Measurements from ENCODE around the gene FSCN2. TPM values are rescaled to one million over a fixed set of nuclear protein-coding genes. Genes with fewer than 3 reads are reported as not detected.

The FSCN2 gene
- total RNA-seq, 6 donors from 2014 or later: 2.7 to 37.7 (median 3.9) TPM

DNA sequence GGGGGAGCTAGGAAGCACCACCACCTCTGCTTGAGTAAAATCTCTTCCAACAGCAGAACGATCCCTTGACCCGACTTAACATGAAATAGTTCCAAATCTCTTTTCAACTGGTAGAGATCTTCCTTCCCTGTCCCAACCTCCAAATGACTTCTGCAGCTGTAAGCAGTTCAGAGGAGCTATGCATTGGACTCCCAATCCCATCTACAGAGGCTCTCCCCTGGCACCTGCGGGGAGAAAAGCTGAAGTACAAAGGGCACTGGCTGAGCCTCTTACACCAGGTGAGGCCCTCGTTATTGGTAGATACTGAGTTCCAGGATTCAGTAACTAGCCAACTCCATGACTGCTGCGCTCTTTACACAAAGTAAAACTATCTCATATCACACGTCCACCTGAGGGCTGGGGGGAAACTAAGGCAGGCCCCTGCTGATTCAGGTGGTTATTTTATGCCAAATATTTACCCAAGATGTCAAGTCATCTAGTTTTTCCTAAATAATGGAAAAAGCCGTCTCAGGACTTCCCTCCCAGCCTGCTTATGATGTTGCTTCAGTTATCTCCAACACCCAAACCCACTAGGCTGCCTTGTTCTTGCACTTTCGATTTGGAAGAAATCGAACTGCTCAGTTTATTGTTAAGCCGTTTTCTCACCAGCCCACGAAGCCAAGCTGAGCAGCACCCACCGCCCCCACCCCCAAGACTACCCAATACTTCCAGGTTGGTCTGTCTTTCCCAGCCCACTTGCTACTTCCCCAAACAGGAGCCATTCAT is 18.8 kb upstream of the FSCN2 start:
- DNase-seq (no peak), ATAC-seq (ENCODE audit: low FRiP score in 2 of 2) (no peak)
- Histone ChIP-seq H3K9me3 (no peaks in the 10 kb centered on the region), H3K4me3 (peak overlapping the region; percentile 69 to 92 (median 82)), H3K27me3 (no peaks in the 10 kb centered on the region), H3K36me3 (peaks cover 8 to 41% (median 24%) of the 10 kb centered on the region in 4 donors), H3K4me1 (peaks cover 17 to 46% (median 30%) of the 10 kb centered on the region in 4 donors), H3K27ac (peak overlapping the region; percentile 41 to 100 (median 95))
- TF ChIP-seq POLR2A (IDR thresholded peaks at IDR 0.05) (no peak), EP300 (IDR thresholded peaks at IDR 0.05) (no peak), POLR2AphosphoS5 (IDR thresholded peaks at IDR 0.05) (no peak), CTCF (IDR thresholded peaks at IDR 0.05) (no peak)
- 24% methylated on average over 12 of the region's 12 CpGs for WGBS, 2 donors

GRCh38 chr17:81509972-81510784 is 18.0 kb upstream of the FSCN2 start:
- Histone ChIP-seq H3K4me1 (peaks cover 17 to 47% (median 32%) of the 10 kb centered on the region in 4 donors), H3K4me3 (peak overlapping the region; percentile 69 to 92 (median 82)), H3K9me3 (no peaks in the 10 kb centered on the region), H3K27ac (peak overlapping the region; percentile 13 to 100 (median 95)), H3K36me3 (peaks cover 8 to 41% (median 24%) of the 10 kb centered on the region in 4 donors), H3K27me3 (no peaks in the 10 kb centered on the region)
- WGBS, 2 donors: 4 to 8% methylated on average over 20 to 22 of the region's 22 CpGs
- TF ChIP-seq EP300 (IDR thresholded peaks at IDR 0.05) (no peak), POLR2AphosphoS5 (IDR thresholded peaks at IDR 0.05) (peak in 1 of 2 donors; percentile 21)
- ATAC-seq (ENCODE audit: low FRiP score in 2 of 2) (no peak), DNase-seq (no peak)

DNA sequence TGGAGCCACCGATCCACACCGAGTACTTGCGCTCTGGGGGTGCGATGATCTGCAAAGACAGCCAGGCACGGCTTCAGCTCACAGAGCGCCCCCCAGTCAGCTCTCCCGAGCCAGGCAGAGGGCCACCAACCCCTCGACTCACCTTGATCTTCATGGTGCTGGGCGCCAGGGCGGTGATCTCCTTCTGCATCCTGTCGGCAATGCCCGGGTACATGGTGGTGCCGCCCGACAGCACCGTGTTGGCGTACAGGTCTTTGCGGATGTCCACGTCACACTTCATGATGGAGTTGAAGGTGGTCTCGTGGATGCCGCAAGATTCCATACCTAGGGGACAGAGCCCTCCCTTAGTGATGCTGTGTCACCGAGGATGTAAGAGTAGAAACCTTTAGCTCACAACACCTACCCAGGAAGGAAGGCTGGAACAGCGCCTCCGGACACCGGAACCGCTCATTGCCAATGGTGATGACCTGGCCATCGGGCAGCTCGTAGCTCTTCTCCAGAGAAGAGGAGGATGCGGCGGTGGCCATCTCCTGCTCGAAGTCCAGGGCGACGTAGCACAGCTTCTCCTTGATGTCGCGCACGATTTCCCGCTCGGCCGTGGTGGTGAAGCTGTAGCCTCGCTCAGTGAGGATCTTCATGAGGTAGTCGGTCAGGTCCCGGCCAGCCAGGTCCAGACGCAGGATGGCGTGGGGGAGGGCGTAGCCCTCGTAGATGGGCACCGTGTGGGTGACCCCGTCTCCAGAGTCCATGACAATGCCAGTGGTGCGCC is 17.2 kb upstream of the FSCN2 start:
- TF ChIP-seq EP300 (IDR thresholded peaks at IDR 0.05) (no peak), POLR2AphosphoS5 (IDR thresholded peaks at IDR 0.05) (peak in 1 of 2 donors; percentile 6), POLR2A (IDR thresholded peaks at IDR 0.05) (peak in 1 of 4 donors; percentile 9)
- ATAC-seq (ENCODE audit: low FRiP score in 2 of 2) (no peak), DNase-seq (peak in 1 of 2 donors; percentile 82)
- H3K4me3 ChIP-seq: peak overlapping the region; percentile 69 to 92 (median 82)
- peak overlapping the region; percentile 92 to 100 (median 98) for H3K27ac ChIP-seq
- peaks cover 22 to 55% (median 39%) of the 10 kb centered on the region in 4 donors for H3K4me1 ChIP-seq
- H3K36me3 ChIP-seq: peaks cover 8 to 41% (median 24%) of the 10 kb centered on the region in 4 donors
- no peaks in the 10 kb centered on the region for H3K27me3 ChIP-seq
- no peaks in the 10 kb centered on the region for H3K9me3 ChIP-seq
- 0 to 2% methylated on average over 11 to 43 of the region's 48 CpGs for WGBS, 2 donors

DNA sequence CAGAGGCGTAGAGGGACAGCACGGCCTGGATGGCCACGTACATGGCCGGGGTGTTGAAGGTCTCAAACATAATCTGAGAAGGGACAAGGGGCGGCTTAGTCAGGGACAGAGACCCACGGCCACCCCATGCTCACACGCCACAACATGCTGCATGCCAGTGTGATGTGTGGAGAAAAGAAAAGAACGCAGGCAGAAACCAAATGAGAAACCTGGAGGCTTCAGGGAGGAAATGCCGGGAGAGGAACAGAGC is 16.7 kb upstream of the FSCN2 start:
- ATAC-seq (ENCODE audit: low FRiP score in 2 of 2) (no peak), DNase-seq (no peak)
- Histone ChIP-seq H3K4me1 (peaks cover 27 to 60% (median 44%) of the 10 kb centered on the region in 4 donors), H3K27ac (peak overlapping the region; percentile 92 to 100 (median 98)), H3K4me3 (peak overlapping the region; percentile 69 to 92 (median 82)), H3K9me3 (no peaks in the 10 kb centered on the region), H3K36me3 (peaks cover 8 to 41% (median 24%) of the 10 kb centered on the region in 4 donors), H3K27me3 (no peaks in the 10 kb centered on the region)
- TF ChIP-seq POLR2A (IDR thresholded peaks at IDR 0.05): no peak
- TF ChIP-seq POLR2AphosphoS5 (IDR thresholded peaks at IDR 0.05): no peak
- no peak for TF ChIP-seq EP300 (IDR thresholded peaks at IDR 0.05)
- TF ChIP-seq CTCF (IDR thresholded peaks at IDR 0.05): no peak
- 0 to 3% methylated on average over 7 to 9 of the region's 9 CpGs for WGBS, 2 donors

DNA sequence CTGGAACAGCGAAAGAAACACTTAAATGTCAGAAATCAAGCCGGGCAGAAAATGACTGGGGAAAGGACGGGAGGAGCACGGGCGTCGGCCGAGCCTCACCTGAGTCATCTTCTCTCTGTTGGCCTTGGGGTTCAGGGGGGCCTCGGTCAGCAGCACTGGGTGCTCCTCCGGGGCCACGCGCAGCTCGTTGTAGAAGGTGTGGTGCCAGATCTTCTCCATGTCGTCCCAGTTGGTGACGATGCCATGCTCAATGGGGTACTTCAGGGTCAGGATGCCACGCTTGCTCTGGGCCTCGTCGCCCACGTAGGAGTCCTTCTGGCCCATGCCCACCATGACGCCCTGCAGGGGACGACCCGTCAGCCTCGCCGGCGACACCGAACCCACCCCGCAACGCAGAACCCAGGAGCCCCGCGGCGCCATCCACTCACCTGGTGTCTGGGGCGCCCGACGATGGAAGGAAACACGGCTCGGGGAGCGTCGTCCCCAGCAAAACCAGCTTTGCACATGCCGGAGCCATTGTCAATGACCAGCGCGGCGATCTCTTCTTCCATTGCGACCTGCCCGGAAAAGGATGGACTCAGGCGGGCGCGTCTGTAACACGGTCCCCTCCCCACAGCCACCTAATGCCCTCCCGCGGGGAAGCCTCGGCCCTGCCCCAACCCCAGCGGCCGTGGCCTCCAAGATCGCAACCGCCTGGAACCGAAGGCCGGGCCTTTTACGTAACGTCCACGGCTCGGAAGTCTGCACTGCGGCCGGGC is 16.2 kb upstream of the FSCN2 start:
- H3K9me3 ChIP-seq: no peaks in the 10 kb centered on the region
- peak overlapping the region; percentile 69 to 92 (median 82) for H3K4me3 ChIP-seq
- peaks cover 32 to 65% (median 49%) of the 10 kb centered on the region in 4 donors for H3K4me1 ChIP-seq
- DNase-seq (peak in 1 of 2 donors; percentile 85), ATAC-seq (ENCODE audit: low FRiP score in 2 of 2) (no peak)
- TF ChIP-seq POLR2AphosphoS5 (IDR thresholded peaks at IDR 0.05) (no peak), POLR2A (IDR thresholded peaks at IDR 0.05) (no peak), CTCF (IDR thresholded peaks at IDR 0.05) (no peak), EP300 (IDR thresholded peaks at IDR 0.05) (no peak)
- WGBS, 2 donors: 0 to 3% methylated on average over 7 to 26 of the region's 62 CpGs
- peak overlapping the region; percentile 92 to 100 (median 98) for H3K27ac ChIP-seq
- H3K36me3 ChIP-seq: peaks cover 8 to 41% (median 24%) of the 10 kb centered on the region in 4 donors
- H3K27me3 ChIP-seq: no peaks in the 10 kb centered on the region
